Liver (tissue), 9 donors: ENCODE data around the gene ZDHHC11B. TPM values are rescaled to one million over a fixed set of nuclear protein-coding genes. Genes with fewer than 3 reads are reported as not detected.

ENCODE experiments used
- DNase-seq: peaks from one replicate; pipeline ENCODE4 v3.0.0-alpha.2; 2017; ENCODE audit warnings: low spot score
- H3K27ac ChIP-seq, 2 donors: one replicate each; pipeline ENCODE4 v1.7.0; 2013; ENCODE audit warnings: inconsistent platforms in 2 of 2, low read length in 2 of 2, control low read depth in 1 of 2, low read depth in 1 of 2, mild to moderate bottlenecking in 1 of 2
- H3K27me3 ChIP-seq, 4 donors: one replicate each; pipeline versions ENCODE4 v1.6.1 to v1.7.0; 2013; ENCODE audit warnings: low read length in 3 of 4, inconsistent platforms in 1 of 4, mild to moderate bottlenecking in 1 of 4, moderate library complexity in 1 of 4; ENCODE audit not compliant: control insufficient read depth in 4 of 4, insufficient read depth in 4 of 4
- H3K36me3 ChIP-seq, 4 donors: one replicate each; pipeline versions ENCODE4 v1.6.1 to v1.7.0; 2013; ENCODE audit warnings: low read length in 3 of 4, mild to moderate bottlenecking in 3 of 4, low read depth in 1 of 4, moderate library complexity in 1 of 4; ENCODE audit not compliant: control insufficient read depth in 4 of 4, insufficient read depth in 3 of 4
- H3K4me1 ChIP-seq, 4 donors: one replicate each; pipeline versions ENCODE4 v1.6.1 to v1.7.0; 2013; ENCODE audit warnings: low read length in 3 of 4, mild to moderate bottlenecking in 3 of 4, moderate library complexity in 1 of 4; ENCODE audit not compliant: control insufficient read depth in 4 of 4, insufficient read depth in 4 of 4
- H3K4me3 ChIP-seq, 3 donors: one replicate each; pipeline versions ENCODE4 v1.6.1 to v1.7.0; 2013; ENCODE audit warnings: low read length in 3 of 3, control low read depth in 1 of 3, low read depth in 1 of 3, mild to moderate bottlenecking in 1 of 3
- H3K9ac ChIP-seq, 2 donors: one replicate each; pipeline ENCODE4 v1.7.0; 2013; ENCODE audit warnings: low read length in 2 of 2, mild to moderate bottlenecking in 2 of 2, moderate library complexity in 2 of 2, control low read depth in 1 of 2, low read depth in 1 of 2
- H3K9me3 ChIP-seq, 4 donors: one replicate each; pipeline versions ENCODE4 v1.6.1 to v1.7.0; 2013; ENCODE audit warnings: low read length in 3 of 4; ENCODE audit not compliant: control insufficient read depth in 4 of 4
- CTCF ChIP-seq: fragments of 150-350 bp; IDR thresholded peaks from 2 replicates; pipeline ENCODE4 v1.5.1; 2017; ENCODE audit warnings: improper control_type of control experiment, low read depth, low read length; ENCODE audit not compliant: missing input control
- EGR1 ChIP-seq, 2 donors: IDR thresholded peaks; 2 replicates each; pipeline ENCODE4 v1.6.1; 2016 to 2018; ENCODE audit warnings: antibody characterized with exemption in 2 of 2, low read depth in 2 of 2
- FOXA1 ChIP-seq: IDR thresholded peaks from 2 replicates; pipeline ENCODE4 v1.6.1; 2016; ENCODE audit warnings: antibody characterized with exemption
- FOXA2 ChIP-seq: IDR thresholded peaks from 2 replicates; pipeline ENCODE4 v1.6.1; 2016; ENCODE audit warnings: antibody characterized with exemption
- GABPA ChIP-seq, 2 donors: IDR thresholded peaks in 1 of 2; conservative IDR thresholded peaks in 1 of 2; 2 replicates each; pipeline ENCODE4 v1.6.1; 2016; ENCODE audit warnings: antibody characterized with exemption in 2 of 2, mild to moderate bottlenecking in 1 of 2, moderate library complexity in 1 of 2
- HNF4A ChIP-seq, 2 donors: conservative IDR thresholded peaks; 2 replicates each; pipeline ENCODE4 v1.6.1; 2016; ENCODE audit warnings: antibody characterized with exemption in 2 of 2, mild to moderate bottlenecking in 2 of 2
- HNF4G ChIP-seq: IDR thresholded peaks from 2 replicates; pipeline ENCODE4 v1.6.1; 2016; ENCODE audit warnings: antibody characterized with exemption
- JUND ChIP-seq, 2 donors: IDR thresholded peaks; 2 replicates each; pipeline ENCODE4 v1.6.1; 2016; ENCODE audit warnings: antibody characterized with exemption in 2 of 2
- MAX ChIP-seq: IDR thresholded peaks from 2 replicates; pipeline ENCODE4 v1.6.1; 2016; ENCODE audit warnings: antibody characterized with exemption
- NR2F2 ChIP-seq: IDR thresholded peaks from 2 replicates; pipeline ENCODE4 v1.6.1; 2016; ENCODE audit warnings: antibody characterized with exemption
- RAD21 ChIP-seq, 2 donors: IDR thresholded peaks; 2 replicates each; pipeline ENCODE4 v1.6.1; 2016; ENCODE audit warnings: antibody characterized with exemption in 2 of 2, mild to moderate bottlenecking in 2 of 2
- RXRA ChIP-seq, 2 donors: IDR thresholded peaks; 2 replicates each; pipeline ENCODE4 v1.6.1; 2017 to 2018; ENCODE audit warnings: antibody characterized with exemption in 2 of 2, mild to moderate bottlenecking in 1 of 2
- SP1 ChIP-seq: IDR thresholded peaks from 2 replicates; pipeline ENCODE4 v1.6.1; 2018; ENCODE audit warnings: antibody characterized with exemption, mild to moderate bottlenecking
- TAF1 ChIP-seq: conservative IDR thresholded peaks from 2 replicates; pipeline ENCODE4 v1.6.1; 2016; ENCODE audit warnings: antibody characterized with exemption, mild to moderate bottlenecking
- YY1 ChIP-seq: IDR thresholded peaks from 2 replicates; pipeline ENCODE4 v1.6.1; 2016; ENCODE audit warnings: antibody characterized with exemption, mild to moderate bottlenecking
- ZBTB33 ChIP-seq: IDR thresholded peaks from 2 replicates; pipeline ENCODE4 v1.6.1; 2016; ENCODE audit warnings: antibody characterized with exemption
- WGBS: extraction: QIAGEN DNeasy Blood & Tissue Kit; methylation state at CpG from one replicate; pipeline ENCODE4 v1.1.7; 2013; 5-methylcytosine and 5-hydroxymethylcytosine counted together
- polyA plus RNA-seq, 2 donors: library from polyadenylated mRNA; stranded (reverse) in 1 of 2; unstranded in 1 of 2; fragments of 200-250 nt in 1 of 2; fragments of >200 nt in 1 of 2; fragmentation: Nextera tagmentation in 1 of 2; extraction: Ambion mirVana in 1 of 2; gene quantifications; one replicate each; pipeline versions ENCODE4 v1.2.1 to v1.2.3, GENCODE V29; 2013 to 2015
- total RNA-seq, 2 donors: library from RNA; depleted of rRNA; stranded (reverse); fragments of >200 nt; gene quantifications; one replicate each; pipeline ENCODE4 v1.2.3, GENCODE V29; 2014
- TF ChIP-seq, protein P1 (sequence below): IDR thresholded peaks from 2 replicates; pipeline ENCODE4 v1.6.1; 2016; ENCODE audit warnings: antibody characterized with exemption, mild to moderate bottlenecking
- TF ChIP-seq, protein P2 (sequence below): IDR thresholded peaks from 2 replicates; pipeline ENCODE4 v1.6.1; 2016; ENCODE audit warnings: antibody characterized with exemption
- donor health status: healthy.
- donor health status: healthy.
- donor health status: healthy.
- donor health status: healthy.
- donor health status: healthy.

ZDHHC11B gene
- total and polyA plus RNA-seq, 4 donors = 0.37 to 2.1 (median 0.62) TPM

GRCh38 chr5:684751-685216 lies 99.7 kb downstream of the ZDHHC11B start:
- H3K9me3 ChIP-seq = no peaks in the 10 kb centered on the region
- H3K27me3 ChIP-seq = no peaks in the 10 kb centered on the region
- TF ChIP-seq, protein P1, sequence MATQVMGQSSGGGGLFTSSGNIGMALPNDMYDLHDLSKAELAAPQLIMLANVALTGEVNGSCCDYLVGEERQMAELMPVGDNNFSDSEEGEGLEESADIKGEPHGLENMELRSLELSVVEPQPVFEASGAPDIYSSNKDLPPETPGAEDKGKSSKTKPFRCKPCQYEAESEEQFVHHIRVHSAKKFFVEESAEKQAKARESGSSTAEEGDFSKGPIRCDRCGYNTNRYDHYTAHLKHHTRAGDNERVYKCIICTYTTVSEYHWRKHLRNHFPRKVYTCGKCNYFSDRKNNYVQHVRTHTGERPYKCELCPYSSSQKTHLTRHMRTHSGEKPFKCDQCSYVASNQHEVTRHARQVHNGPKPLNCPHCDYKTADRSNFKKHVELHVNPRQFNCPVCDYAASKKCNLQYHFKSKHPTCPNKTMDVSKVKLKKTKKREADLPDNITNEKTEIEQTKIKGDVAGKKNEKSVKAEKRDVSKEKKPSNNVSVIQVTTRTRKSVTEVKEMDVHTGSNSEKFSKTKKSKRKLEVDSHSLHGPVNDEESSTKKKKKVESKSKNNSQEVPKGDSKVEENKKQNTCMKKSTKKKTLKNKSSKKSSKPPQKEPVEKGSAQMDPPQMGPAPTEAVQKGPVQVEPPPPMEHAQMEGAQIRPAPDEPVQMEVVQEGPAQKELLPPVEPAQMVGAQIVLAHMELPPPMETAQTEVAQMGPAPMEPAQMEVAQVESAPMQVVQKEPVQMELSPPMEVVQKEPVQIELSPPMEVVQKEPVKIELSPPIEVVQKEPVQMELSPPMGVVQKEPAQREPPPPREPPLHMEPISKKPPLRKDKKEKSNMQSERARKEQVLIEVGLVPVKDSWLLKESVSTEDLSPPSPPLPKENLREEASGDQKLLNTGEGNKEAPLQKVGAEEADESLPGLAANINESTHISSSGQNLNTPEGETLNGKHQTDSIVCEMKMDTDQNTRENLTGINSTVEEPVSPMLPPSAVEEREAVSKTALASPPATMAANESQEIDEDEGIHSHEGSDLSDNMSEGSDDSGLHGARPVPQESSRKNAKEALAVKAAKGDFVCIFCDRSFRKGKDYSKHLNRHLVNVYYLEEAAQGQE = no peak
- TF ChIP-seq SP1 (no peak), GABPA (IDR thresholded peaks at IDR 0.05 in 1 of 2, conservative IDR thresholded peaks at IDR 0.05 in 1 of 2) (no peak), NR2F2 (peak; percentile 92), TAF1 (no peak), MAX (no peak), FOXA2 (no peak), EGR1 (IDR thresholded peaks at IDR 0.05; ENCODE audit: low read depth in 2 of 2) (no peak), YY1 (no peak), HNF4G (peak; percentile 51), FOXA1 (no peak), ZBTB33 (no peak), RAD21 (IDR thresholded peaks at IDR 0.05) (no peak), CTCF (no peak), RXRA (IDR thresholded peaks at IDR 0.05) (peak; percentile 55 to 95), JUND (IDR thresholded peaks at IDR 0.05) (no peak), HNF4A (conservative IDR thresholded peaks at IDR 0.05) (peak; percentile 29 to 89)
- TF ChIP-seq, protein P2, sequence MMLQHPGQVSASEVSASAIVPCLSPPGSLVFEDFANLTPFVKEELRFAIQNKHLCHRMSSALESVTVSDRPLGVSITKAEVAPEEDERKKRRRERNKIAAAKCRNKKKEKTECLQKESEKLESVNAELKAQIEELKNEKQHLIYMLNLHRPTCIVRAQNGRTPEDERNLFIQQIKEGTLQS = no peak
- H3K27ac ChIP-seq = no peak overlapping the region
- DNase-seq = peak; percentile 27
- no peak overlapping the region for H3K9ac ChIP-seq
- 69% methylated on average over 17 of the region's 17 CpGs for WGBS
- no peaks in the 10 kb centered on the region for H3K36me3 ChIP-seq
- H3K4me1 ChIP-seq = peaks cover 0 to 5% (median 1%) of the 10 kb centered on the region in 4 donors
- no peak overlapping the region for H3K4me3 ChIP-seq
